Loucy (cell line): Measurements from ENCODE around the gene DGKB.

Source experiments
- CTCF ChIP-seq: fragments of 200-600 bp; sonication (generic); conservative IDR thresholded peaks from 2 replicates; pipeline ENCODE4 v1.5.1; 2014; ENCODE audit warnings: mild to moderate bottlenecking, antibody characterized with exemption, low read length
- EZH2phosphoT487 ChIP-seq: fragments of 200-600 bp; IDR thresholded peaks from 2 replicates; pipeline ENCODE4 v1.6.1; 2018; ENCODE audit warnings: antibody characterized with exemption, mild to moderate bottlenecking, moderate library complexity, borderline replicate concordance

- TF ChIP-seq CTCF (no peak), EZH2phosphoT487 (no peak)
Observed at GRCh38 chr7:14836006-14836405, 66.5 kb downstream of the DGKB start.
